HG03095 (cell line): ENCODE measurements around the gene RPUSD1.

Experiments used
- ATAC-seq: cut with Tn5 transposase; IDR thresholded peaks from one replicate; pipeline ENCODE4 v1.9.1; 2021; ENCODE audit warnings: moderate library complexity; ENCODE audit not compliant: unreplicated experiment

Gene RPUSD1

GRCh38 chr16:819336-820043 is 31.3 kb upstream of the RPUSD1 start:
- no peak for ATAC-seq

DNA sequence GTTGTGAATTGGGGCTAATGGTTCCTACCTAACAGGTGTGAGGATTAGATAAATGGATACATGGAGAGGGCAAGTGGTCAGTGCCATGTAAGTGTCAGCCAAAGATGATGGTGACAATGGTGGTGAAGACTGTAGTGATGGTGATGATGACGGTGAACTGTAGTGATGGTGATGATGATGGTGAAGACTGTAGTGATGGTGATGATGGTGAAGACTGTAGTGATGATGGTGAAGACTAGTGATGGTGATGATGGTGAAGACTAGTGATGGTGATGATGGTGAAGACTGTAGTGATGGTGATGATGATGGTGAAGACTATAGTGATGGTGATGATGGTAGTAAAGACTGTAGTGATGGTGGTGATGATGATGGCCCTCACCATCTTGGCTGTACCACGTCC is 30.4 kb upstream of the RPUSD1 start:
- no peak for ATAC-seq

GRCh38 chr16:818132-818531 is 30.0 kb upstream of the RPUSD1 start:
- no peak for ATAC-seq

DNA sequence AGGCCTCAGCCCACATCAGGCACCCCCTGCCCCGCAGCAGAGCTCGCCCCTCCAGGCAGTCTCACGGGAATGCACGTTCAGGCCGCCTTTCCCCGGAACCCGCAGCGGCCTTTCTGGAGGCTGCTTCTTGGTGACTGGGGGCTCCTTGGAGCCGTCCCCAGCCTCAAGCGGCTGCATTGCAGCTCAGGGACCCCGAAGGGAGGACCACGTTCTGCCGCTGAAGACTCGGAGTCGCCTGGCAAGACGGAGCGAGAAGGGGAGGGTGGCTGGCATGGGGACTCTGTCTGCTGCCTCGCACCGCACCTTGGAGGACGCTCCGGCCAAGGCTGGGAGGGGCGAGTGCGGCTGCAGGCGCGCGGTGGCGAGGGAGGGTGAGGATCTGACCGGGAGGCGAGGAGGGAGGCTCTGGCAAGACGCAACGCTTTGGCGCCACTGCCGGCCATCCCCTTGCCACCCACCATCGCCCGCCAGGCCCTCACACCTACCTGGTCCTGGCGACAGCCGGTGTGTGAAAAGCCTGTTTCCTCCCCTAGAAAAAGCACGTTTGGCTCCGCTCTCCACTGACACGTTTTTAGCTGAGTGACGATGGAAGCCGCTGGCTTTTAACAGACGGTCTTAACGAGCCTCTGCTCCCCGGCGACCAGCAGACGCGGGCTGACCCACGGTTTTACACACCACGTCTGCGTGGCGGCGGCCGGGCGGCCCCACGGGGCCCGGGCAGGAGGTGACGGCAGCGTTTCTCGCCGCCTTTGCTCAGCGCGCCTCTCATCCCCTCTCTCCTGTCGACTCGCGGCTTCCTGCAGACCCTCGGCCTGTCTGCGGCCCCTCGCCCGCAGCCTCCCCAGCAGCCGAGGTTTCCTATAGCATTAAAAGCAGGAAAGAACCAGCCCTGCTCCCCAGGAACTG is 29.1 kb upstream of the RPUSD1 start:
- no peak for ATAC-seq

GRCh38 chr16:815861-816260 is 27.7 kb upstream of the RPUSD1 start:
- ATAC-seq = no peak

DNA sequence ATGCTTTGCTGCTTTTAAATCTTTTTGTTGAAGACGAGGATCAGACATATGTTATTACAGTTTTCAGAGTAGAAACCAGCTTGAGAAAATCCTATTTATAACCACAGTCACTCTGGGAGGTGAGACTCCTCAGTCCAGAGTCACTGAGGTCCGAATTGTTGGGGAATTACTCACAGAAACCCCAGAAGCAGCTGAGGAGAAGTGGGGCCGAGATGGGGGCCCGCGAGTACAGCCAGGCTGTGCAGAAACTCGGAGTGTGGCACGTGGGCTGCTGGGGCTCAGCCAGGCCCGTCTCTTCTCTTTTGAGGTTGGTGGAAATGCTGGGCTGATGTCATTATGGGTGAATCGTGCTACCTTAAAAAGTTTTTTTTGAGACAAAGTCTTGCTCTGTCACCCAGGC is 26.8 kb upstream of the RPUSD1 start:
- no peak for ATAC-seq

GRCh38 chr16:813916-814412 is 25.8 kb upstream of the RPUSD1 start:
- no peak for ATAC-seq

GRCh38 chr16:813204-813915 is 25.2 kb upstream of the RPUSD1 start:
- no peak for ATAC-seq

- no peak for ATAC-seq
Observed at GRCh38 chr16:808085-808386, 19.9 kb upstream of the RPUSD1 start.

GRCh38 chr16:807347-808084 is 19.3 kb upstream of the RPUSD1 start:
- ATAC-seq = peak; percentile 85

- no peak for ATAC-seq
Observed at GRCh38 chr16:805474-805873, 17.3 kb upstream of the RPUSD1 start.

- no peak for ATAC-seq
Observed at GRCh38 chr16:804193-805048, 16.2 kb upstream of the RPUSD1 start.

DNA sequence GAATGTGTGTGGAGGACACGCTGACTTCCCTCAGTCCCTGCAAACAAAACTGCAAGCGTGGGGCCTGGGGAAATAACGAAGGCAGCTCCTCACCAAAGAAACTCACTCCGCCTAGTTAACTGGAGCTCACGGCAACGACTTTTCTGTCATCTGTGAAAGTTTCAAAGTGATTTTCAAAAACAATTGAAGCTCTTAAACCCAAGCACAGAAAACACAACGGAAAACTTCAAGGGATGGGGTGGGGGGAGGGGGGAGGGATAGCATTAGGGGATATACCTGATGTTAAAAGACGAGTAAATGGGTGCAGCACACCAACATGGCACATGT is 15.5 kb upstream of the RPUSD1 start:
- no peak for ATAC-seq

GRCh38 chr16:802914-803753 is 15.0 kb upstream of the RPUSD1 start:
- ATAC-seq = no peak

GRCh38 chr16:802461-802860 is 14.3 kb upstream of the RPUSD1 start:
- no peak for ATAC-seq

- ATAC-seq = no peak
Observed at GRCh38 chr16:801584-802363, 13.6 kb upstream of the RPUSD1 start.

- ATAC-seq = no peak
Observed at GRCh38 chr16:800834-801511, 12.8 kb upstream of the RPUSD1 start.
